Naive B cell (primary cell): ENCODE results near the gene SEMA4D. TPM values are rescaled to one million over a fixed set of nuclear protein-coding genes. Genes with fewer than 3 reads are reported as not detected.

Experiments
- ATAC-seq, 2 donors: fragments of 150-1000 bp; cut with Tn5 transposase; 2 replicates each; pipeline ENCODE4 v1.10.0; 2021; ENCODE audit warnings: low read depth in 2 of 2, mild to moderate bottlenecking in 2 of 2, moderate library complexity in 2 of 2
- DNase-seq: peaks from one replicate; pipeline ENCODE4 v3.0.0; 2022
- H3K27ac Mint-ChIP-seq, 6 donors: one replicate each; pipeline ENCODE4 v1.8.0; 2020 to 2022; ENCODE audit warnings: mild to moderate bottlenecking in 6 of 6, mixed read lengths in 6 of 6, moderate library complexity in 5 of 6, inconsistent platforms in 2 of 6
- H3K27me3 Mint-ChIP-seq, 3 donors: one replicate each; pipeline ENCODE4 v1.8.0; 2021 to 2022; ENCODE audit warnings: mixed read lengths in 3 of 3, mild to moderate bottlenecking in 1 of 3
- H3K36me3 Mint-ChIP-seq, 2 donors: one replicate each; pipeline ENCODE4 v1.8.0; 2020 to 2022; ENCODE audit warnings: mixed read lengths in 2 of 2, inconsistent platforms in 1 of 2, mild to moderate bottlenecking in 1 of 2
- H3K4me1 Mint-ChIP-seq, 3 donors: one replicate each; pipeline ENCODE4 v1.8.0; 2020 to 2022; ENCODE audit warnings: mixed read lengths in 3 of 3, inconsistent platforms in 1 of 3, mild to moderate bottlenecking in 1 of 3, moderate library complexity in 1 of 3
- H3K4me3 Mint-ChIP-seq, 8 donors: one replicate each; pipeline ENCODE4 v1.8.0; 2020 to 2022; ENCODE audit warnings: mild to moderate bottlenecking in 8 of 8, mixed read lengths in 8 of 8, moderate library complexity in 8 of 8, inconsistent platforms in 2 of 8
- H3K9me3 Mint-ChIP-seq, 7 donors: one replicate each; pipeline ENCODE4 v1.8.0; 2020 to 2022; ENCODE audit warnings: mixed read lengths in 7 of 7, mild to moderate bottlenecking in 5 of 7, inconsistent platforms in 2 of 7, moderate library complexity in 1 of 7
- polyA plus RNA-seq, 6 donors: library from polyadenylated mRNA; unstranded; fragments of 300-500 nt; fragmentation: Illumina TruSeq; gene quantifications; one replicate each; pipeline ENCODE4 v1.2.3, GENCODE V29; 2021; ENCODE audit warnings: low read depth in 6 of 6

SEMA4D gene
- polyA plus RNA-seq, 6 donors from 2014 or later, result 13.4 to 38.2 (median 21.5) TPM

DNA sequence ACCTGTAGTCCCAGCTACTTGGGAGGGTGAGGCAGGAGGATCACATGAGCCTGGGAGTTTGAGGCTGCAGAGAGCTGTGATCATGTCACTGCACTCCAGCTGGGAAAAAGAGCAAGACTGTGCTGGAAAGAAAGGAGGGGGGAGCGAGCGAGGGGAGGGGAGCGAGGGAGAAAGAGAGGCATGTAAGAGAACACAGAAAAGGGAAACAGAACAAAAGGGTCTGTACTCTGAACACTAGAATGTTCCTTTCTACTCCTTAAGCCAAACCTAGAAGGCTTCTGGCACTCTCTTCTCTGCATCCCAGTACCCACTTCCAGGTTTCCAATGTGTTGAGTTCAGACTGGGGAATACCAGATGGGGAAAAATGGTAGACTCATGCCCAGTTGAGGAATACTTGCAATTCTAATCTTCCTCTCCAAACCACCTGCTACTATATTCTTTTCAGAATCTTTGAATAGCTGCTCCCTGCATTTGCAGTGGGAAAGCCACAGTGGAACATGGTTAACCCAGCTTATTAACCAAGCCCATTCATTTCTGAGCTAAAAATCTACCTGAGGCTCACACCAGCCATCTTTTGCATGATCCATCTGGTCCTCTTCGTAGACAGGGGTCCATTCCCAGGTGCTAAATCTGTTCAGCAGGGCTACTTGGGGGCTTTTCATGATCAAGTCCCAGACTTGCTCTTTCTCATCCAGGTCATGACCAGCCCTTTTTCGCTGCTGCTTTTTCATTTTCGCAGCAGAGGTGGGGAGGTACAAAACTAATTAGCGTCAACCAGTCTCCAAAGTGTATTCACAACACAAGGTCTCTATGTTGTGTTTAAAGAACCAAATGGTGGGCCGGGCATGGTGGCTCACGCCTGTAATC, 34.9 kb downstream of the SEMA4D start:
- H3K9me3 Mint-ChIP-seq, result no peaks in the 10 kb centered on the region
- H3K27ac Mint-ChIP-seq, result peak overlapping the region in 1 of 6 donors; percentile 69
- no peaks in the 10 kb centered on the region for H3K27me3 Mint-ChIP-seq
- no peak for DNase-seq
- ATAC-seq, result no peak
- H3K4me1 Mint-ChIP-seq, result peaks cover 75 to 93% (median 85%) of the 10 kb centered on the region in 3 donors
- H3K36me3 Mint-ChIP-seq, result no peaks in the 10 kb centered on the region
- H3K4me3 Mint-ChIP-seq, result peak overlapping the region in 4 of 8 donors; percentile 25 to 91 (median 68)

DNA sequence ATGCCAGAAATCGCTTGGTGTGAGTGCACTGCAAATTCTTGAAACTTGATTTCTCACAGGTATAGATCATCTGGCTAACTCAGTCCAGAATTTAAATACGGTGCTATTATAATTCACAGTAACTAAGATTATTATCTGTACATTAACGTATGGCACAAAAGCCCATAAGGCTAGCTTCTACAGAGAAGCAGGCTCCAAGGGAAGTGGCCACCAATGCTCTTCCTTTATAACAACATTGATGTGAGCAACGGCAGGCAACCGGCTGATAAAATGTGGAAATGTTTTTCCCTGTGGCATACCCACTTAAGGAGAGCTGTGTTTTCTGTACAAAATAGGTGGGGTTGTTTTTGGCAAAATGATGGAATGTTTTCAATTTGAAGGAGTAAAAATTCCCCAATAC, 35.7 kb downstream of the SEMA4D start:
- no peaks in the 10 kb centered on the region for H3K9me3 Mint-ChIP-seq
- DNase-seq (no peak), ATAC-seq (no peak)
- no peaks in the 10 kb centered on the region for H3K27me3 Mint-ChIP-seq
- peaks cover 69 to 86% (median 81%) of the 10 kb centered on the region in 3 donors for H3K4me1 Mint-ChIP-seq
- peak overlapping the region in 3 of 6 donors; percentile 16 to 92 (median 19) for H3K27ac Mint-ChIP-seq
- H3K4me3 Mint-ChIP-seq, result peak overlapping the region in 2 of 8 donors; percentile 25 to 53
- H3K36me3 Mint-ChIP-seq, result no peaks in the 10 kb centered on the region

DNA sequence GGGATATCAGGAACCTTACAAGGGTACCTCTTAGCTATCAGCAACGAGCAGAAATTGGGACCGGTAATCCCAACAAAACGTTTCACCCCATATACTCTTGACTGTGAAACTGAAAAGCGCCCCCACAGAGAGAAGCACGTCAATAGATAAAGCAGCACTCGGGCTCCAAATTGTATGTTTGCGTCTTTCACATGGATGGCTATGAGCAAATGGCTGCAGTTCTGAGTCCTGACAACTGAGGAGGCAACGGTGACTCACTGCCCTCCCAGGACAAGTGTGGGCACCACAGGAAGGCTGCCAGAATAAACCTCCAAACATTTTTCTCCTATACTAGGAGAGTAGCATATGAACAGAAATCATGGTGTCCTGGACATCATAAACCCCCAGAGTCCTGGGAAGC, 36.6 kb downstream of the SEMA4D start:
- Mint-ChIP-seq H3K36me3 (no peaks in the 10 kb centered on the region), H3K4me3 (no peak overlapping the region), H3K27ac (no peak overlapping the region), H3K4me1 (peaks cover 65 to 86% (median 79%) of the 10 kb centered on the region in 3 donors), H3K27me3 (no peaks in the 10 kb centered on the region), H3K9me3 (no peaks in the 10 kb centered on the region)
- ATAC-seq (no peak), DNase-seq (no peak)

DNA sequence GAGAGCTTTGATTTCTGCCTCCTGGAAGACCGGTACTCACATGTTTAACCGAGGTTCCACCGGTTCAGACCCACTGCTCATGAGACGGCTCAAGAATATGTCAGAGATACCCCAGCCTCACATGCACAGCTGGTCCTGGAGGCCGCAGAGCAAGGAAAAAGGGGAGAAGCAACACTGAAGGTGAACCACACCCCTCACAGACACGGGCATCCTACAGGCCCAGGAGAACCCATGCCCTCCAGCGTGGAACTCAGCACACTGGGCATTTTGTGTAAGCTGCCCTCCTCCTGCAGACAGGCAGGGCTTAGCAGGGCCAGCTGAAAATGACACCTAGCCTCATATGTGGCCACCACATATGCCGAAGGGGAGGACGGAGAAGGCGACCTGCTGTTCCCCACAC, 37.4 kb downstream of the SEMA4D start:
- Mint-ChIP-seq H3K4me1 (peaks cover 65 to 86% (median 79%) of the 10 kb centered on the region in 3 donors), H3K36me3 (no peaks in the 10 kb centered on the region), H3K27me3 (no peaks in the 10 kb centered on the region), H3K9me3 (no peaks in the 10 kb centered on the region), H3K27ac (peak overlapping the region in 2 of 6 donors; percentile 6 to 45), H3K4me3 (no peak overlapping the region)
- ATAC-seq (no peak), DNase-seq (no peak)

DNA sequence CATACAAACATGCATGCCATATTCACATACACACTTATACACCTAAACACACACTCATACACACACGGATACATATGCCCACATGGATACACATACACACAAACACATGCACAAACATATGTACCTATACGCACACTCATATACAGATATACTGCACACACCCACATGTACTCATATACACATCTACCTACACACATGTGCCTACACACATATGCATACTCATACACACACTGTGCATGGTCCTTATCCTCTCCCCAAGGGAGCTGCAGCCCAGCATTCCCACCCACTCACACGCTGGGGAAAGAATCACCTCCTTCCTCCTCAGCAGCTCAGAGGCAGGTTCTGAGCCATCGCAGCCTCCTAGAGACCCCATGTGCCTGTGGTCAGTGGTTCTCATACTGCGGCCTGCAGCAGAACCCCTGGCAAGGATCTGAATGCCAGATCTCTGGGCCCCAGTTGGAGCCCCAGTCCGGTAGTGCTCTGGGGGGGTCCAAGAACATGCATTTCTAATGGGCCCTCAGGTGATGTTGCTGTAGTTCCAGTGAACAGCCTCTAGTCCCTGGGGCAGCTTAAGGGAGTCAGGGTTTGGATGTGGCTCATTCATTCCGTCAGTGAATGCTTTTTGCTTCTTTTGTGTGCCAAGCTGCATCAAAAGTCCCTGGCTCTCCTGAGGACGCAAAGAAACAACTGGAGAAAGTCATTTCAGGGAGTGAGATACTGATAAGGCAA, 39.0 kb downstream of the SEMA4D start:
- Mint-ChIP-seq H3K4me1 (peaks cover 55 to 84% (median 76%) of the 10 kb centered on the region in 3 donors), H3K4me3 (no peak overlapping the region), H3K36me3 (no peaks in the 10 kb centered on the region), H3K27me3 (no peaks in the 10 kb centered on the region), H3K27ac (peak overlapping the region in 3 of 6 donors; percentile 0 to 58 (median 10)), H3K9me3 (no peaks in the 10 kb centered on the region)
- ATAC-seq (no peak), DNase-seq (no peak)

DNA sequence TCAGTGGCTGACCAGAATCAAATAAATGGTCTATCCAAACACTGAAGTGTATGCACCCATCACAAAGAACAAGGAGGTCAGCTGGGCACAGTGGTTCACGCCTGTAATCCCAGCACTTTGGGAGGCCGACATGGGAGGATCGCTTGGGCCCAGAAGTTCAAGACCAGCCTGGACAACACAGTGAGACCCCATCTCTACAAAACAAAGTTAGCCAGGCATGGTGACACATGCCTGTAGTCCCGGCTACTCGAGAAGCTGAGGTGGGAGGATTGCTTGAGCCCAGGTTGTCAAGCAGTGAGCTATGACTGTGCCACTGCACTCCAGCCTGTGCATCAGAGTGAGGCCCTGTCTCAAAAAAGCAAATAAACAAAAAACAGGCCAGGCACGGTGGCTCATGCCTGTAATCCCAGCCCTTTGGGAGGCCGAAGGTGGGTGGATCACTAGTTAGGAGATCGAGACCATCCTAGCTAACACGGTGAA, 40.5 kb downstream of the SEMA4D start:
- H3K27ac Mint-ChIP-seq, result peak overlapping the region in 2 of 6 donors; percentile 85 to 88
- H3K36me3 Mint-ChIP-seq, result peaks cover 0 to 6% of the 10 kb centered on the region in 2 donors
- ATAC-seq (no peak), DNase-seq (no peak)
- no peaks in the 10 kb centered on the region for H3K27me3 Mint-ChIP-seq
- H3K4me3 Mint-ChIP-seq, result no peak overlapping the region
- H3K9me3 Mint-ChIP-seq, result no peaks in the 10 kb centered on the region
- peaks cover 48 to 81% (median 71%) of the 10 kb centered on the region in 3 donors for H3K4me1 Mint-ChIP-seq

DNA sequence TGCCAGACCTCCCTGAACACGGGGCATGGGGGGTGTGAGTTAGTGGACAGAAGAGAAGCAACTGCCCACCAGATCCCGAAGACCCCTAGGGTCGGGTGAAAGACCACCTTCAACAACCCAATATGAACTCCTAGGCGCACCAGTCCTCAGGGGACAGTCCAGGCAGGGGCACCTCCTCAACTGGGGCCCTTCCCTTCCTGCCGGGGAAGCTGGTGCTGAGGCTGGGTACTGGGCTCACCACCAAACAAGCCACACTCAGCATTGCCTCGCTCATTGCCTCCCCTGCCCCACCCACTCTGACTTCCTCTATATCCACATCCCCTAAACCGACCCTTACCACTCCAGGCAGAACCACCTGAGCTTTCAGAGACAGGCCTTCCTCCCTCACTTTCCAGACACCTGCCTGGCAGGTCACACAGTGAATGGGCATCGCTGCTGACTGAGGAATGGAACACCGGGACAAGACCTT, 42.5 kb downstream of the SEMA4D start:
- DNase-seq (peak; percentile 35), ATAC-seq (peak; percentile 87 to 89)
- H3K4me3 Mint-ChIP-seq, result peak overlapping the region in 7 of 8 donors; percentile 36 to 87 (median 57)
- H3K27me3 Mint-ChIP-seq, result no peaks in the 10 kb centered on the region
- H3K9me3 Mint-ChIP-seq, result peaks cover 0 to 1% (median 0%) of the 10 kb centered on the region in 7 donors
- peaks cover 8 to 15% of the 10 kb centered on the region in 2 donors for H3K36me3 Mint-ChIP-seq
- peak overlapping the region; percentile 14 to 94 (median 88) for H3K27ac Mint-ChIP-seq
- H3K4me1 Mint-ChIP-seq, result peaks cover 46 to 73% (median 65%) of the 10 kb centered on the region in 3 donors

DNA sequence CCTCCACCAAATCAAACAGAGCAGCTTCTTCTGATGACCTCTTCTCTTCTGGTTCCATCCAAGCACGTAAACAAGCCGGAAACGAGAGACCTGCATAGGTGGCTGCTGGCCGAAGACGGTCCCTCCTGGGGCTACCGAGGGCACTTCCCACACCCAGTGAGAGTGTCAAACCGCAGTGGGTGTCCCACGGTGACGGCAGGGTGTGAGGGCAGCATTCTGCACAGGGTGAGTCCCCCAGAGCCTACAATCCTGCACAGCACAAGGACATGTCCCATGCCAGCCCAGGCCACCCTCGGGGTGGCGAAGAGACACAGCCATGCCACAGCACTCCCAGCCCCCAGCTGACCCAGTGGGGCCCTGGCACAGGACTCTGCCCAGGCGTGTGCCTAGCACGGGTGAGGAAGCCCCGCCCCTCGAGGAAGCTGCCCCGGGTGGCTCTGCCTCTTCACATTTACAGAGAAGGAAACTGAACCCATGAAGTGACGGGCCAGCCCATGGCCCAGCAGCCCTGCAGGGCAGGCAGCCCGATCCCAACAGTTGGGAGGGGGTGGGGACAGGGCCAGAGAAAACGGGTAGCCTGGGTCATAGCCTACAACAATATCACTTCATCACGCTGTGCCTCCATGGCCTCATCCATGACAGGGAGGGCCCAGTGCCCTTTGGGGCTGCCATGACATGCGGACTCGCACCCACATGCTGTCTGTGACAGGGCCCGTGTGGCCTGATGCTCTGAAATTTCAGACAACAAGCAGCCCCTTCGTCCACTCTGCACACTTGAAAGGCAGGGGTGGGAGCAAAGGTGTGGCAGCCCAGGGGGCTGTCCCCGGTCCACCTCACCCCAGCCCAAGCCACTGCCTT, 43.2 kb downstream of the SEMA4D start:
- Mint-ChIP-seq H3K36me3 (peaks cover 8 to 20% of the 10 kb centered on the region in 2 donors), H3K27ac (peak overlapping the region in 4 of 6 donors; percentile 56 to 94 (median 88)), H3K4me1 (peaks cover 44 to 73% (median 58%) of the 10 kb centered on the region in 3 donors), H3K9me3 (peaks cover 0 to 1% (median 0%) of the 10 kb centered on the region in 7 donors), H3K4me3 (peak overlapping the region in 5 of 8 donors; percentile 6 to 81 (median 53)), H3K27me3 (no peaks in the 10 kb centered on the region)
- no peak for ATAC-seq
- DNase-seq, result no peak

DNA sequence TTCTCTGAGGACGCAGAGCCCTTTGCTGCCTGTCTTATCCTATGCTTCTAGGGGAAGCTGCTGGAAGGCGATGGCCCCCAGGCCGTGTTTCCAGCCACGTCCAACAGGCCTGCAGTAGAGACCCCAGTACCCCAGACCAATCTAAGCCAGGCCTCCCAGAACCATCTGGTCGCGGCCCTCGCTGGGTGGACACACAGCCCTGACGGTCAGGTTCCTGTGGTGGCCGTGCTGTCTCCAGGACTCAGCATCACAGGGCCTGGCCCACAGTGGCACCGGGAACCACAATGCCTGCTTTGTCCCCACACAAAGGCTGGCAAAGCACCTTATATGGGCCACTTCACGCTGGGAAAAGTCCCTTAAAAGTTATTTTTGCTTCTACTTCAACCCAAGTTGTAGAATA, 44.5 kb downstream of the SEMA4D start:
- peaks cover 0 to 1% (median 0%) of the 10 kb centered on the region in 7 donors for H3K9me3 Mint-ChIP-seq
- DNase-seq, result no peak
- ATAC-seq, result no peak
- no peak overlapping the region for H3K4me3 Mint-ChIP-seq
- peaks cover 44 to 72% (median 59%) of the 10 kb centered on the region in 3 donors for H3K4me1 Mint-ChIP-seq
- H3K36me3 Mint-ChIP-seq, result peaks cover 8 to 20% of the 10 kb centered on the region in 2 donors
- H3K27me3 Mint-ChIP-seq, result no peaks in the 10 kb centered on the region
- H3K27ac Mint-ChIP-seq, result peak overlapping the region in 1 of 6 donors; percentile 12

DNA sequence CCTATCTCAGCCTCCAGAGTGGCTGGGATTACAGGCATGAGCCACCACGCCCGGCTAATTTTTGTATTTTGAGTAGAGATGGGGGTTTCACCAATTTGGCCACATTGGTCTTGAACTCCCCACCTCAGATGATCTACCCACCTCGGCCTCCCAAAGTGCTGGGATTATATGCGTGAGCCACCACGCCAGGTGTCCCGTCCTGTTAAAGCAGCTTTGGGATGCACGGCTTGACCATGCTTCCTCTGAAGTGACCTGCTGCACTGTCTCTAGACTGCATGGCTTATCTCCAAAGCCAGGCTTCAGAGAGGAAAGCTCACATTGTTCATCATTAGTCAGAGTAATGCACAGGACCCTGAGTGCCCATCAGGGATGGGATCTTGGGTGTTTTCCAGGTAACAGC, 45.4 kb downstream of the SEMA4D start:
- DNase-seq, result no peak
- no peak overlapping the region for H3K4me3 Mint-ChIP-seq
- no peaks in the 10 kb centered on the region for H3K27me3 Mint-ChIP-seq
- peaks cover 0 to 1% (median 0%) of the 10 kb centered on the region in 7 donors for H3K9me3 Mint-ChIP-seq
- H3K27ac Mint-ChIP-seq, result peak overlapping the region in 2 of 6 donors; percentile 21 to 32
- no peak for ATAC-seq
- H3K36me3 Mint-ChIP-seq, result peaks cover 8 to 20% of the 10 kb centered on the region in 2 donors
- peaks cover 50 to 72% (median 61%) of the 10 kb centered on the region in 3 donors for H3K4me1 Mint-ChIP-seq

DNA sequence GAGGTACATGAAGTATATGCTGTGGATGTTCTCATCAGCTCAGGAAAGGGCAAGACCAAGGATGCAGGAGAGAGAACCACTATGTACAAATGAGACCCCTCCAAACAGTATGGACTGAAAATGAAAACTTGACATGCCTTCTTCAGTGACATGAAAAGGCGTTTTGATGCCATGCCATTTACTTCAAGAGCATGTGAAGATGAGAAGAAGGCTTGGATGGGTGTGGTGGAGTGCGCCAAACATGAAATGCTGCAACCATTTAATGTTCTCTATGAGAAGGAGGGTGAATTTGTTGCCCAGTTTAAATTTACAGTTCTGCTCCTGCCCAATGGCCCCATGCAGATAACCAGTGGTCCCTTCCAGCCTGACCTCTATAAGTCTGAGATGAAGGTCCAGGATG, 47.7 kb downstream of the SEMA4D start:
- ATAC-seq (no peak), DNase-seq (no peak)
- Mint-ChIP-seq H3K4me3 (no peak overlapping the region), H3K9me3 (peaks cover 0 to 1% (median 0%) of the 10 kb centered on the region in 7 donors), H3K36me3 (peaks cover 8 to 20% of the 10 kb centered on the region in 2 donors), H3K27ac (no peak overlapping the region), H3K27me3 (no peaks in the 10 kb centered on the region), H3K4me1 (peaks cover 48 to 72% (median 60%) of the 10 kb centered on the region in 3 donors)

DNA sequence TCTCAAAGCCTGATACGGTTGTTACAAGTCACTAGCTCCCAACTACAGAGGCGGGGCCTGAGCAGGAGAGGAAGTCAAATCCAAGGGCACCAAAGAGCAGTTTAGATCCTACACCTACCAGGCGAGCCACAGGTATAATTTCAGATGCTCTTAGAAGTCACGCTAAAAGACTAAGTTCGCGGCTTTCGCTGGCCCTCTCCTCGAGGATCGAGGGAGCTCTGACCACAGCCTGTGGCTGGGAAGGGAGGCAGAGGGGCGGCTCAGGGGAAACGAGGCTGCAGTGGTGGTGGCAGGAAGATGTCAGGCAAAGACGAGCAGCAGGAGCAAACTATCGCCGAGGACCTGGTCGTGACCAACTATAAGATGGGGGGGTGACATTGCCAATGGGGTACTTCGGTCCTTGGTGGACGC, 48.6 kb downstream of the SEMA4D start:
- H3K4me1 Mint-ChIP-seq, result peaks cover 55 to 72% (median 63%) of the 10 kb centered on the region in 3 donors
- no peak for DNase-seq
- peak overlapping the region in 1 of 8 donors; percentile 21 for H3K4me3 Mint-ChIP-seq
- ATAC-seq, result no peak
- H3K27me3 Mint-ChIP-seq, result no peaks in the 10 kb centered on the region
- H3K27ac Mint-ChIP-seq, result peak overlapping the region in 2 of 6 donors; percentile 37 to 74
- peaks cover 8 to 20% of the 10 kb centered on the region in 2 donors for H3K36me3 Mint-ChIP-seq
- H3K9me3 Mint-ChIP-seq, result peaks cover 0 to 1% (median 0%) of the 10 kb centered on the region in 7 donors
